Glutamatergic neuron (in vitro differentiated cells): ENCODE data around the gene LIPT1. TPM values are rescaled to one million over a fixed set of nuclear protein-coding genes. Genes with fewer than 3 reads are reported as not detected.
"Not testable (repeated sequence)": the region's sequence is repeated elsewhere in the genome, so short reads cannot be mapped to it uniquely, and the experiment has no call there.

Experiments used
- DNase-seq: peaks from one replicate; pipeline ENCODE4 v3.0.0; 2022
- H3K27ac Mint-ChIP-seq: one replicate; pipeline ENCODE4 v1.8.0; 2020; ENCODE audit warnings: mild to moderate bottlenecking, mixed read lengths, inconsistent platforms; ENCODE audit not compliant: unreplicated experiment
- H3K27me3 Mint-ChIP-seq: one replicate; pipeline ENCODE4 v1.8.0; 2020; ENCODE audit warnings: mild to moderate bottlenecking, moderate library complexity, mixed read lengths, inconsistent platforms; ENCODE audit not compliant: unreplicated experiment
- H3K36me3 Mint-ChIP-seq: one replicate; pipeline ENCODE4 v1.8.0; 2020; ENCODE audit warnings: mild to moderate bottlenecking, mixed read lengths, inconsistent platforms; ENCODE audit not compliant: unreplicated experiment
- H3K4me1 Mint-ChIP-seq: one replicate; pipeline ENCODE4 v1.8.0; 2020; ENCODE audit warnings: mild to moderate bottlenecking, low read depth, mixed read lengths, inconsistent platforms; ENCODE audit not compliant: unreplicated experiment
- H3K4me3 Mint-ChIP-seq: one replicate; pipeline ENCODE4 v1.8.0; 2020; ENCODE audit warnings: mild to moderate bottlenecking, mixed read lengths, inconsistent platforms; ENCODE audit not compliant: unreplicated experiment
- H3K9me3 Mint-ChIP-seq: one replicate; pipeline ENCODE4 v1.8.0; 2020; ENCODE audit warnings: mild to moderate bottlenecking, moderate library complexity, mixed read lengths, inconsistent platforms; ENCODE audit not compliant: unreplicated experiment
- total RNA-seq: library from RNA; stranded (reverse); fragmentation: NEBNext Ultra II Directional; extraction: Animal tissue kit (Norgen Biotek cat#: 25700); gene quantifications from one replicate; pipeline ENCODE4 v1.2.1, GENCODE V29; 2021; ENCODE audit not compliant: unreplicated experiment
- TF ChIP-seq, protein P1 (sequence below): fragments of 200-600 bp; sonication (generic); IDR thresholded peaks from one replicate; pipeline ENCODE4 v1.5.0; 2021; ENCODE audit not compliant: partially characterized antibody, unreplicated experiment

LIPT1 gene
- total RNA-seq, 1 donor from 2014 or later = 4.3 TPM

DNA sequence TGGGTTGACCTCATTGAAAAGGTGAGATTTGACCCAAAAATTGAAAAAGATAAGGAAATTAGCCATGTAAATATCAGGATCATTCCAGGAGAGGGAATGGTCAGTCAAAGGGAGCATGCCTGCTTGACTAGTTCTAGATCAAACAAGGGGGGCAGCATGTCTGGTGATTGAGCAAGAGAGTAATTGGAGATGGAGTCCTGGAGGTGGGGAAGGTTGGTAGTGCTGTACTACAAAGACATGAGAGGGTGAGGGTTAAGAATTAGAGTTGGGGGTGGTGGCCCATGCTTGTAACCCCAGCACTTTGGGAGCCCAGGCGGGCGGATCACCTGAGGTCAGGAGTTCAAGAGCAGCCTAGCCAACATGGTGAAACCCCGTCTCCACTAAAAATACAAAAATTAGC, 28.3 kb downstream of the LIPT1 start:
- H3K4me3 Mint-ChIP-seq = peak overlapping the region; percentile 9
- peaks cover 4% of the 10 kb centered on the region for H3K9me3 Mint-ChIP-seq
- peak overlapping the region; percentile 0 for H3K27ac Mint-ChIP-seq
- peaks cover 2% of the 10 kb centered on the region for H3K27me3 Mint-ChIP-seq
- H3K4me1 Mint-ChIP-seq = peaks cover 9% of the 10 kb centered on the region
- H3K36me3 Mint-ChIP-seq = no peaks in the 10 kb centered on the region
- DNase-seq = no peak
- TF ChIP-seq, protein P1, sequence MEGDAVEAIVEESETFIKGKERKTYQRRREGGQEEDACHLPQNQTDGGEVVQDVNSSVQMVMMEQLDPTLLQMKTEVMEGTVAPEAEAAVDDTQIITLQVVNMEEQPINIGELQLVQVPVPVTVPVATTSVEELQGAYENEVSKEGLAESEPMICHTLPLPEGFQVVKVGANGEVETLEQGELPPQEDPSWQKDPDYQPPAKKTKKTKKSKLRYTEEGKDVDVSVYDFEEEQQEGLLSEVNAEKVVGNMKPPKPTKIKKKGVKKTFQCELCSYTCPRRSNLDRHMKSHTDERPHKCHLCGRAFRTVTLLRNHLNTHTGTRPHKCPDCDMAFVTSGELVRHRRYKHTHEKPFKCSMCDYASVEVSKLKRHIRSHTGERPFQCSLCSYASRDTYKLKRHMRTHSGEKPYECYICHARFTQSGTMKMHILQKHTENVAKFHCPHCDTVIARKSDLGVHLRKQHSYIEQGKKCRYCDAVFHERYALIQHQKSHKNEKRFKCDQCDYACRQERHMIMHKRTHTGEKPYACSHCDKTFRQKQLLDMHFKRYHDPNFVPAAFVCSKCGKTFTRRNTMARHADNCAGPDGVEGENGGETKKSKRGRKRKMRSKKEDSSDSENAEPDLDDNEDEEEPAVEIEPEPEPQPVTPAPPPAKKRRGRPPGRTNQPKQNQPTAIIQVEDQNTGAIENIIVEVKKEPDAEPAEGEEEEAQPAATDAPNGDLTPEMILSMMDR = no peak

DNA sequence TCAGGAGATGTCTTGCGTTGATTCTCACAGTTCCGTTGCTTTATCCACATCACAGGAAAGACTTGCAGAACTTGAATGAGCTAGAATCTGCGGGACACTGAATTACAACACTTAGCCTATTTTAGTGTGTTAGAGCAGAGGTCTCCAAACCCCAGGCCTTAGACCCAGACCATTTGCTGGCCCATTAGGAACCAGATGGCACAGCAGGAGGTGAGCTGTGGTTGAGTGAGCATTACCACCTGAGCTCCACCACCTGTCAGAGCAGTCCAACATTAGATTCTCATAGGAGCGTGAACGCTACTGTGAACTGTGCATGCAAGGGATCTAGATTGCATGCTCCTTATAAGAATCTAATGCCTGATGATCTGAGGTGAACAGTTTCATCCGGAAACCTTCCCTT, 30.0 kb downstream of the LIPT1 start:
- Mint-ChIP-seq H3K4me1 (peaks cover 9% of the 10 kb centered on the region), H3K36me3 (no peaks in the 10 kb centered on the region), H3K27me3 (peaks cover 2% of the 10 kb centered on the region), H3K27ac (no peak overlapping the region), H3K4me3 (no peak overlapping the region), H3K9me3 (peaks cover 4% of the 10 kb centered on the region)
- TF ChIP-seq, protein P1 = no peak
- DNase-seq = no peak

GRCh38 chr2:99187011-99187410, 32.2 kb downstream of the LIPT1 start:
- Mint-ChIP-seq H3K9me3 (no peaks in the 10 kb centered on the region), H3K4me3 (no peak overlapping the region), H3K36me3 (peaks cover 4% of the 10 kb centered on the region), H3K27me3 (peaks cover 2% of the 10 kb centered on the region), H3K4me1 (peaks cover 6% of the 10 kb centered on the region), H3K27ac (no peak overlapping the region)
- DNase-seq = no peak
- TF ChIP-seq, protein P1 = no peak

GRCh38 chr2:99188357-99188756, 33.6 kb downstream of the LIPT1 start:
- no peak overlapping the region for H3K27ac Mint-ChIP-seq
- DNase-seq = no peak
- H3K4me3 Mint-ChIP-seq = no peak overlapping the region
- H3K4me1 Mint-ChIP-seq = peaks cover 3% of the 10 kb centered on the region
- no peaks in the 10 kb centered on the region for H3K9me3 Mint-ChIP-seq
- TF ChIP-seq, protein P1 = no peak
- H3K27me3 Mint-ChIP-seq = peaks cover 2% of the 10 kb centered on the region
- H3K36me3 Mint-ChIP-seq = peaks cover 4% of the 10 kb centered on the region

- no peaks in the 10 kb centered on the region for H3K4me1 Mint-ChIP-seq
- no peak overlapping the region for H3K4me3 Mint-ChIP-seq
- H3K36me3 Mint-ChIP-seq = peaks cover 4% of the 10 kb centered on the region
- DNase-seq = no peak
- no peak overlapping the region for H3K27ac Mint-ChIP-seq
- TF ChIP-seq, protein P1 = no peak
- peaks cover 2% of the 10 kb centered on the region for H3K27me3 Mint-ChIP-seq
- H3K9me3 Mint-ChIP-seq = no peaks in the 10 kb centered on the region
Measured at GRCh38 chr2:99190548-99190947, 35.8 kb downstream of the LIPT1 start.

- H3K27me3 Mint-ChIP-seq, H3K27ac Mint-ChIP-seq, H3K9me3 Mint-ChIP-seq, H3K4me1 Mint-ChIP-seq, H3K4me3 Mint-ChIP-seq, DNase-seq, H3K36me3 Mint-ChIP-seq: not testable (repeated sequence)
Measured at GRCh38 chr2:99192364-99192763, 37.6 kb downstream of the LIPT1 start.
